Measurements from ENCODE around the gene VPS13D. TPM values are rescaled to one million over a fixed set of nuclear protein-coding genes. Genes with fewer than 3 reads are reported as not detected.
"Not testable (repeated sequence)": the region's sequence is repeated elsewhere in the genome, so short reads cannot be mapped to it uniquely, and the experiment has no call there.

VPS13D gene
- total RNA-seq, 4 donors from 2014 or later: 88.1 to 105 (median 97.1) TPM

GRCh38 chr1:12315146-12315545 is 85.3 kb downstream of the VPS13D start:
- DNase-seq (ENCODE audit: low spot score): no peak
- no peak for ATAC-seq (ENCODE audit: low FRiP score)
- TF ChIP-seq, protein P1, sequence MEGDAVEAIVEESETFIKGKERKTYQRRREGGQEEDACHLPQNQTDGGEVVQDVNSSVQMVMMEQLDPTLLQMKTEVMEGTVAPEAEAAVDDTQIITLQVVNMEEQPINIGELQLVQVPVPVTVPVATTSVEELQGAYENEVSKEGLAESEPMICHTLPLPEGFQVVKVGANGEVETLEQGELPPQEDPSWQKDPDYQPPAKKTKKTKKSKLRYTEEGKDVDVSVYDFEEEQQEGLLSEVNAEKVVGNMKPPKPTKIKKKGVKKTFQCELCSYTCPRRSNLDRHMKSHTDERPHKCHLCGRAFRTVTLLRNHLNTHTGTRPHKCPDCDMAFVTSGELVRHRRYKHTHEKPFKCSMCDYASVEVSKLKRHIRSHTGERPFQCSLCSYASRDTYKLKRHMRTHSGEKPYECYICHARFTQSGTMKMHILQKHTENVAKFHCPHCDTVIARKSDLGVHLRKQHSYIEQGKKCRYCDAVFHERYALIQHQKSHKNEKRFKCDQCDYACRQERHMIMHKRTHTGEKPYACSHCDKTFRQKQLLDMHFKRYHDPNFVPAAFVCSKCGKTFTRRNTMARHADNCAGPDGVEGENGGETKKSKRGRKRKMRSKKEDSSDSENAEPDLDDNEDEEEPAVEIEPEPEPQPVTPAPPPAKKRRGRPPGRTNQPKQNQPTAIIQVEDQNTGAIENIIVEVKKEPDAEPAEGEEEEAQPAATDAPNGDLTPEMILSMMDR (IDR thresholded peaks at IDR 0.05): no peak

GRCh38 chr1:12316331-12316730 is 86.5 kb downstream of the VPS13D start:
- peak; percentile 72 for ATAC-seq (ENCODE audit: low FRiP score)
- TF ChIP-seq, protein P1 (IDR thresholded peaks at IDR 0.05): no peak
- DNase-seq (ENCODE audit: low spot score): no peak

DNA sequence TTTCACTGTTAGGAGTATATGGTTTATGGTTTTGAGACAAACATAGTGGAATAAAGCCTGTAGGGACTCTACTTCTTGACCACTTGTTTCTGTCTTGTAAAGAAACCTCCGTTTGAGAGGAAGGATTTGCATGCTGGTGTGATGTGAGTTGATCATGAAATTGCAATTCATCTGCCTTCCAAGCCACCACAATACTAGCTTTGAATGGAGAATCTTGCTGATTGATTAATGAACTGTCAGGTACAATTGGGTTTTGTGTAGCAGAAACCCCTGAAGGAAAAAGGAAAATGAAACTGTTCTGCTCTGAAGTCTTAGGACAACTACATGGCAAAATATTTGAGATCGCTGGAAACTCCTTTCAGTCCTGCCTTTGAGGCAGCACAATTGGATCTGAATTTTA is 90.7 kb downstream of the VPS13D start:
- TF ChIP-seq, protein P1 (IDR thresholded peaks at IDR 0.05): no peak
- ATAC-seq (ENCODE audit: low FRiP score) (no peak), DNase-seq (ENCODE audit: low spot score) (no peak)

- DNase-seq (ENCODE audit: low spot score) (no peak), ATAC-seq (ENCODE audit: low FRiP score) (no peak)
- TF ChIP-seq, protein P1 (IDR thresholded peaks at IDR 0.05): no peak
Measured at GRCh38 chr1:12324423-12324822, 94.6 kb downstream of the VPS13D start.

GRCh38 chr1:12324973-12325372 is 95.1 kb downstream of the VPS13D start:
- not testable (repeated sequence) for DNase-seq (ENCODE audit: low spot score); ATAC-seq (ENCODE audit: low FRiP score)

DNA sequence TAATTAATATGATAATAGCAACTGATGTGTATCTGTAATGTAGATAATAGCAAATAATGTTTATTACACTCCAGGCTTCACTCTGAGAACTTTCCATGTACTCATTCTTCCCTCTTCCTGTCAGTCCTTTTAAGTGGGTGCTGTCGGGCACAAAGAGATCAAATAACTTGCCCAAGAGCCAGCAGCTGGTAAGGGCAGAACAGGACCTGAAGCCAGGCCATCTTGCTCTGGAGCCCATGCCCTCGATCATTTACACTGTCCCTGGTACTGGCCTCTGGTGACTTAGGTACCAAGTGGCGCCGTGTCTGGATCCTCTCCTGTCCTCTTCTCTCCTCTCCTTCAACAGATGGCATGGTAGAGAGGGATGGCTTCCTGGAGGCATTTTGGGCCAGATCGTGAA is 97.2 kb downstream of the VPS13D start:
- ATAC-seq (ENCODE audit: low FRiP score): no peak
- TF ChIP-seq, protein P1 (IDR thresholded peaks at IDR 0.05): no peak
- DNase-seq (ENCODE audit: low spot score): no peak

- DNase-seq (ENCODE audit: low spot score) (no peak), ATAC-seq (ENCODE audit: low FRiP score) (no peak)
Measured at GRCh38 chr1:12327566-12327965, 97.7 kb downstream of the VPS13D start.

More at GRCh38 chr1:12327566-12327965, 97.7 kb downstream of the VPS13D start:
- TF ChIP-seq, protein P1 (IDR thresholded peaks at IDR 0.05): no peak

All from omental fat pad (tissue), 4 donors.